ENCODE results near the gene PLEKHN1. TPM values are rescaled to one million over a fixed set of nuclear protein-coding genes. Genes with fewer than 3 reads are reported as not detected.

Gene PLEKHN1
- total RNA-seq, 2 experiments from 2014 or later: not detected

DNA sequence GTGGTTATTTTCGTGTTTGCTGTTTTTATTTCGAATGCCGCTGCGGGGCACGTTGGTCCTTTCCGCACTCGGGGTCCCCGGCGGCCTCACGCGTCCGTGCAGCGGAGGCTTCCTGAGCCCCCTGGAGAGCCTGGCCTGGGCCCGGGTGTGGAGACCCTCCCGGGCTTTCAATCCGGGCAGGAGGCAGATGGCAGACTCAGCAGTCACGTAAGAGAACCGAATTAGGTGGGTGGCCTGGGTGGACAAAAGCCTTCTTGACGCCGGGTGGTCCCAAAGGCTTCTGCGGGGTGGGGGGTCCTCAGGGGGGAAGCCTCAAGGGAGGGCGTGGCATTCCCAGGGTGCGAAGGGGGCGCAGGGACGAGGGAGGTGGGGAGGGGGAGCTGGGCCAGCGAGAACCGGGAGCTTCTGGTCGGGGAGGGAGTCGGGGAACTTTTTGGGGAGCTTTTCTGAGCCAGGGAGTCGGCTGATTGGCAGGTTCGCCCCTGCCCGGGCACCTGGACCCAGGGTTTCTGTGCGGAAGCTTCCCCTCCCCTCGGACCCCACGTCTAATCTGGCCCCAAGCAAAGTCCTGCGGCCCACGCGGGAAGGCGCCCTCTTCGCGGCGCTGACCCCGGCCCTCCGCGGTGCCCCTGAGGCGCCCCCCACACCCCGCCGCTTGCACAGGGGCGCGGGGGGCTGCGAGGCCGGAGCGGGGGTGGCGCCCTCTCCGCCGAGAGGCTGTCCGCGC lies 34.9 kb downstream of the PLEKHN1 start:
- H2AFZ ChIP-seq (ENCODE audit: low read length): no peak overlapping the region
- no peak for DNase-seq (ENCODE audit: low spot score)
- H3K36me3 ChIP-seq (ENCODE audit: insufficient read depth, low read length): no peaks in the 10 kb centered on the region
- H3K4me2 ChIP-seq (ENCODE audit: low read length): no peak overlapping the region
- intact Hi-C loops (cut with micrococcal nuclease; ENCODE audit: unreplicated experiment): no loop called here
- no TSS peak for BruUV-seq (replicated peaks)
- CTCF ChIA-PET (ENCODE audit: unreplicated experiment): no interaction called here
- H3K79me2 ChIP-seq (ENCODE audit: insufficient read depth, low read depth, low read length): no peaks in the 10 kb centered on the region
- TF ChIP-seq EZH2phosphoT487 (IDR thresholded peaks at IDR 0.05; ENCODE audit: borderline replicate concordance, low read depth, low read length): no peak
- TF ChIP-seq, protein P1, sequence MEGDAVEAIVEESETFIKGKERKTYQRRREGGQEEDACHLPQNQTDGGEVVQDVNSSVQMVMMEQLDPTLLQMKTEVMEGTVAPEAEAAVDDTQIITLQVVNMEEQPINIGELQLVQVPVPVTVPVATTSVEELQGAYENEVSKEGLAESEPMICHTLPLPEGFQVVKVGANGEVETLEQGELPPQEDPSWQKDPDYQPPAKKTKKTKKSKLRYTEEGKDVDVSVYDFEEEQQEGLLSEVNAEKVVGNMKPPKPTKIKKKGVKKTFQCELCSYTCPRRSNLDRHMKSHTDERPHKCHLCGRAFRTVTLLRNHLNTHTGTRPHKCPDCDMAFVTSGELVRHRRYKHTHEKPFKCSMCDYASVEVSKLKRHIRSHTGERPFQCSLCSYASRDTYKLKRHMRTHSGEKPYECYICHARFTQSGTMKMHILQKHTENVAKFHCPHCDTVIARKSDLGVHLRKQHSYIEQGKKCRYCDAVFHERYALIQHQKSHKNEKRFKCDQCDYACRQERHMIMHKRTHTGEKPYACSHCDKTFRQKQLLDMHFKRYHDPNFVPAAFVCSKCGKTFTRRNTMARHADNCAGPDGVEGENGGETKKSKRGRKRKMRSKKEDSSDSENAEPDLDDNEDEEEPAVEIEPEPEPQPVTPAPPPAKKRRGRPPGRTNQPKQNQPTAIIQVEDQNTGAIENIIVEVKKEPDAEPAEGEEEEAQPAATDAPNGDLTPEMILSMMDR (conservative IDR thresholded peaks at IDR 0.05; ENCODE audit: low read length): no peak
- no peak overlapping the region for H3K27ac ChIP-seq (ENCODE audit: low read depth, low read length, poor library complexity, severe bottlenecking)
- H3K9me3 ChIP-seq (ENCODE audit: low read length): no peaks in the 10 kb centered on the region
- H3K4me1 ChIP-seq (ENCODE audit: insufficient read depth, low read length, poor library complexity, severe bottlenecking): no peaks in the 10 kb centered on the region
- H3K4me3 ChIP-seq (ENCODE audit: low read depth, low read length, poor library complexity, severe bottlenecking): no peak overlapping the region
- POLR2A ChIA-PET: no interaction called here
- no peaks in the 10 kb centered on the region for H3K9me2 ChIP-seq (ENCODE audit: insufficient read depth, low read length)
- no peaks in the 10 kb centered on the region for H4K20me1 ChIP-seq (ENCODE audit: insufficient read depth, low read length)

DNA sequence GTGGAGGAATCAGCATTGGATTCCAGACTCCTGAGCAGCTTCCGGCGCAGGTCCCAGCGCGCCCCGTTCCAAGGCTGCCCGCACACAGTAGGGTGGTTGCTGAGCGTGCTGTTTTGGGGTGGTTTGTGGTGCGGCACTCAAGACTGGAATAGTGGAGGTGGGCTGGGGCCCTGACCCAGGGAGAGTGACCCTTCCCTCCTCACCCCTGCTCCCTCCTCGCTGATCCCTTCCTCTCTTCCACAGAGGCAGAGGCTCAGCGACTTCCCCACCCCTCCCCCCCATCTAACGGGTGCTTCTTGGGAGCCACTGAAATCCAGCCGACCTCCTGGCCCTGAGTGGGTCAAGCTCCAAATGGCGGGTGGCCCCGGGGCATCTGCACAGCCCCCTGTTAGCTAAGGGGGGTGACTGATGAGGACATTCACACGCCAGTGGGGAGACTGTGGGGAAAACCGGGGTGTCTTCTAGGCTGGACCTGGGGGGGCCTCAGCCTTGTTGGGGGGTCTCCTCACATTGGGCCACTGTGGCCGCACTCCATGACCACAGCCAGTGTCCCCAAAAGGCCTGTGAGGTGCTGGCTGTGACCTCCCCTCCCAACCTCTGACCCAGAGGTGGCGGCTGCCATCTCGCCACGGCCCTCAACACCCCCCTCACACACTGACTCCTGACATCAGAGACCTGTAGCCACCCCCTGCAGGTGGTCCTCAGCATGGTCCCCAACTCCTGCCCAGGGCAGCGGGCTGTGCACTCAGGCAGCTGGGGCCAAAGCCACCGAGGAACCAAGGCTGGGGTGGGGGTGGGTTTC lies 37.5 kb downstream of the PLEKHN1 start:
- intact Hi-C loops (cut with micrococcal nuclease; ENCODE audit: unreplicated experiment): no loop called here
- Histone ChIP-seq H3K4me1 (ENCODE audit: insufficient read depth, low read length, poor library complexity, severe bottlenecking) (no peaks in the 10 kb centered on the region), H3K79me2 (ENCODE audit: insufficient read depth, low read depth, low read length) (no peaks in the 10 kb centered on the region), H3K9me3 (ENCODE audit: low read length) (no peaks in the 10 kb centered on the region), H2AFZ (ENCODE audit: low read length) (no peak overlapping the region), H3K27ac (ENCODE audit: low read depth, low read length, poor library complexity, severe bottlenecking) (no peak overlapping the region), H4K20me1 (ENCODE audit: insufficient read depth, low read length) (no peaks in the 10 kb centered on the region), H3K9me2 (ENCODE audit: insufficient read depth, low read length) (no peaks in the 10 kb centered on the region), H3K36me3 (ENCODE audit: insufficient read depth, low read length) (no peaks in the 10 kb centered on the region), H3K4me3 (ENCODE audit: low read depth, low read length, poor library complexity, severe bottlenecking) (no peak overlapping the region), H3K4me2 (ENCODE audit: low read length) (no peak overlapping the region)
- DNase-seq (ENCODE audit: low spot score): no peak
- no TSS peak for BruUV-seq (replicated peaks)
- TF ChIP-seq, protein P1 (conservative IDR thresholded peaks at IDR 0.05; ENCODE audit: low read length): no peak
- TF ChIP-seq EZH2phosphoT487 (IDR thresholded peaks at IDR 0.05; ENCODE audit: borderline replicate concordance, low read depth, low read length): no peak
- ChIA-PET CTCF (ENCODE audit: unreplicated experiment) (no interaction called here), POLR2A (no interaction called here)

DNA sequence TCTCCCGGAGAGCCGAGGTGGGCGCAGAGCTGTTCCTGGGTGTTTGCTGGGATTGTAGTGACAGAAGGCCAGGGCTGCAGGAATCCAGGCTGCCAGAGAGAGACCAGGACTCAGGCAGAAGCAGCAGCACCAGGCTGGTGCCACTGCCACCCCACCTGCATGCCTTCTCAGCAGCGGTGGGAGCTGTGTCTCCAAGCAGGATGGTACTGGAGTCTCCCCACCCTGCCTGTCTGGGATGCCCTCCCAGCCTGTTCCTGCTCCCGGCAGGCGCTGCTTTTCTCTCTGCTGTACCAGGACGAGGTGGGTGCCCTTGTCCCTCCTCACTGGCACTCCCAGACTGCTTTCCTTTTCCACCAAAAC lies 38.1 kb downstream of the PLEKHN1 start:
- intact Hi-C loops (cut with micrococcal nuclease; ENCODE audit: unreplicated experiment): no loop called here
- H3K9me2 ChIP-seq (ENCODE audit: insufficient read depth, low read length): no peaks in the 10 kb centered on the region
- H2AFZ ChIP-seq (ENCODE audit: low read length): no peak overlapping the region
- H3K4me3 ChIP-seq (ENCODE audit: low read depth, low read length, poor library complexity, severe bottlenecking): no peak overlapping the region
- POLR2A ChIA-PET: no interaction called here
- no peaks in the 10 kb centered on the region for H4K20me1 ChIP-seq (ENCODE audit: insufficient read depth, low read length)
- CTCF ChIA-PET (ENCODE audit: unreplicated experiment): no interaction called here
- H3K36me3 ChIP-seq (ENCODE audit: insufficient read depth, low read length): no peaks in the 10 kb centered on the region
- H3K4me1 ChIP-seq (ENCODE audit: insufficient read depth, low read length, poor library complexity, severe bottlenecking): no peaks in the 10 kb centered on the region
- no peaks in the 10 kb centered on the region for H3K9me3 ChIP-seq (ENCODE audit: low read length)
- H3K27ac ChIP-seq (ENCODE audit: low read depth, low read length, poor library complexity, severe bottlenecking): no peak overlapping the region
- H3K4me2 ChIP-seq (ENCODE audit: low read length): no peak overlapping the region
- TF ChIP-seq, protein P1 (conservative IDR thresholded peaks at IDR 0.05; ENCODE audit: low read length): no peak
- no peak for TF ChIP-seq EZH2phosphoT487 (IDR thresholded peaks at IDR 0.05; ENCODE audit: borderline replicate concordance, low read depth, low read length)
- no peak for DNase-seq (ENCODE audit: low spot score)
- no TSS peak for BruUV-seq (replicated peaks)
- H3K79me2 ChIP-seq (ENCODE audit: insufficient read depth, low read depth, low read length): no peaks in the 10 kb centered on the region
